ENCODE data around the gene ESRRG.

The ESRRG gene

GRCh38 chr1:216626394-216627067 is 96.7 kb downstream of the ESRRG start:
- no peak for DNase-seq

GRCh38 chr1:216621536-216621935 is 101.7 kb downstream of the ESRRG start:
- no peak for DNase-seq

- DNase-seq, result no peak
Measured at GRCh38 chr1:216617081-216617875, 106.0 kb downstream of the ESRRG start.

GRCh38 chr1:216616425-216616824 is 106.8 kb downstream of the ESRRG start:
- no peak for DNase-seq

GRCh38 chr1:216614011-216614934 is 109.0 kb downstream of the ESRRG start:
- no peak for DNase-seq

GRCh38 chr1:216612291-216612690 is 110.9 kb downstream of the ESRRG start:
- no peak for DNase-seq

GRCh38 chr1:216607067-216607697 is 116.0 kb downstream of the ESRRG start:
- no peak for DNase-seq

- no peak for DNase-seq
Measured at GRCh38 chr1:216606047-216606637, 117.1 kb downstream of the ESRRG start.

GRCh38 chr1:216604771-216605170 is 118.5 kb downstream of the ESRRG start:
- no peak for DNase-seq

- peak in 1 of 5 donors; percentile 10 for DNase-seq
Measured at GRCh38 chr1:216600730-216601609, 122.3 kb downstream of the ESRRG start.

- no peak for DNase-seq
Measured at GRCh38 chr1:216599851-216600250, 123.4 kb downstream of the ESRRG start.

GRCh38 chr1:216598448-216598847 is 124.8 kb downstream of the ESRRG start:
- DNase-seq, result no peak

GRCh38 chr1:216596281-216596862 is 126.9 kb downstream of the ESRRG start:
- DNase-seq, result no peak

- DNase-seq, result no peak
Measured at GRCh38 chr1:216587715-216588114, 135.5 kb downstream of the ESRRG start.

GRCh38 chr1:216582151-216582550 is 141.1 kb downstream of the ESRRG start:
- no peak for DNase-seq

GRCh38 chr1:216580538-216581057 is 142.6 kb downstream of the ESRRG start:
- no peak for DNase-seq

- DNase-seq, result no peak
Measured at GRCh38 chr1:216576234-216576937, 146.8 kb downstream of the ESRRG start.

- no peak for DNase-seq
Measured at GRCh38 chr1:216566641-216567205, 156.5 kb downstream of the ESRRG start.

- no peak for DNase-seq
Measured at GRCh38 chr1:216563087-216563486, 160.1 kb downstream of the ESRRG start.

GRCh38 chr1:216562383-216562782 is 160.8 kb downstream of the ESRRG start:
- no peak for DNase-seq
